ENCODE data around the gene RHOXF2B.
"Not testable (repeated sequence)": the region's sequence is repeated elsewhere in the genome, so short reads cannot be mapped to it uniquely, and the experiment has no call there.

RHOXF2B gene

GRCh38 chrX:120077590-120077989 is at the start of gene RHOXF2B:
Gene RHOXF2B, minus strand, starts transcription at chrX:120077690. Its CDS starts 138 bp downstream, at chrX:120077552.
- not testable (repeated sequence) for DNase-seq

GRCh38 chrX:120125444-120125843 is 48.0 kb upstream of the RHOXF2B start:
- no peak for DNase-seq

- no peak for DNase-seq
Observed at GRCh38 chrX:120120223-120120622, 42.7 kb upstream of the RHOXF2B start.

GRCh38 chrX:120115438-120115963 is 38.0 kb upstream of the RHOXF2B start, which contains the start of gene RHOXF1:
Gene RHOXF1, minus strand, starts transcription at chrX:120115913. Its CDS starts 51 bp downstream, at chrX:120115862.
- DNase-seq = no peak

DNA sequence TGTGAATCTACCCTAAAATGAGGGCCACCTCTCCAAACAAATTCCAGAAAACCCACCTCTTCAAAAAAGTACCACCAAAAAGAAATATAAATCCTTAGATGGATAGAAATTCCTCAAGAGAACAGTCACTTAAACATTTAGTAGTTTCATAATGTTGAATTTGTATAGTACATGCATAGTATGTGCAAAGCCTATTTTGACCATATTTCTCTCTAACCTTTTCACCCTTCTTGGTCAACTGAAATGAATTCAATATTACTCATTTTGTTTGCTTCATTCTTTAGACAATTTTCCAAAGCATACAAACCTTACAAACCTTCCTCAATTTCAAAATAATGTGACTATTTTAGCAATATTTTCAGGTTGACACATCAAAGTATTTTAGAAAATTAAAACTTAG is 34.1 kb upstream of the RHOXF2B start:
- no peak for DNase-seq

DNA sequence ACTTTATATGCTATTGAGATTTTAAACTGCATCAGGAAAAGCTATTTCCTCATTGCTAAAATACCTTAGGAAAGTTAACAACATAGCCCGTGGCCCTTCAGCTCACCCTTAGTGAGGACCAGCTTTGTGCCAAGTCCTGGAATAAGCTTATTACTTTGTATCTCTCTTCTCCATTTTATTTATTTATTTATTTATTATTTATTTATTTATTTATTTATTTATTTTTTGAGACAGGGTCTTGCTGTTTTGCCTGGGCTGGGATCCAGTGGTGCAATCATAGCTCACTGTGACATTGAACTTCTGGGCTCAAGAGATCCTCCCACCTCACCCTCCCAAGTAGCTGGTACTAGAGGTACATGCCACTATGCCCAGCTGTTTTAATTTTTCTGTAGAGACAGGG is 31.9 kb upstream of the RHOXF2B start:
- no peak for DNase-seq

GRCh38 chrX:120104707-120105106 is 27.2 kb upstream of the RHOXF2B start:
- DNase-seq = not testable (repeated sequence)

GRCh38 chrX:120101057-120101456 is 23.6 kb upstream of the RHOXF2B start:
- DNase-seq = not testable (repeated sequence)

GRCh38 chrX:120090208-120090607 is 12.7 kb upstream of the RHOXF2B start:
- DNase-seq = no peak

GRCh38 chrX:120087289-120088017 is 10.0 kb upstream of the RHOXF2B start:
- DNase-seq = peak; percentile 41

- DNase-seq = not testable (repeated sequence)
Observed at GRCh38 chrX:120085553-120086185, 8.2 kb upstream of the RHOXF2B start.

GRCh38 chrX:120066169-120066568 is 11.3 kb downstream of the RHOXF2B start:
- DNase-seq = not testable (repeated sequence)

DNA sequence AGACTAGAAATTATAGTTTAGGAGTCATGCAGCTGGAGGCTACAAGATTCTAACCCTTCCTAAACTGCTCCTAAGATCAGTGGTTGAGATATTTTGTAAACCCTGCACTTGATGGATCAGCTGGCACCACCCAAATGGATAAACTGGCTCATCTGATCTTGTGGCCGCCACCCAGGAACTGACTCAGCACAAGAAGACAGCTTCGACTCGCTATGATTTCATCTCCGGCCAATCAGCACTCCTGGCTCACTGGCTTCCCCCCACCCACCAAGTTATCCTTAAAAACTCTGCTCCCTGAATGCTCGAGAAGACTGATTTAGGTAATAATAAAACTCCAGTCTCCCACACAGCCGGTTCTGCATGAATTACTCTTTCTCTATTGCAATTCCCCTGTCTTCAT is 34.8 kb downstream of the RHOXF2B start:
- DNase-seq = not testable (repeated sequence)

GRCh38 chrX:120042247-120042646 is 35.2 kb downstream of the RHOXF2B start:
- DNase-seq = not testable (repeated sequence)

DNA sequence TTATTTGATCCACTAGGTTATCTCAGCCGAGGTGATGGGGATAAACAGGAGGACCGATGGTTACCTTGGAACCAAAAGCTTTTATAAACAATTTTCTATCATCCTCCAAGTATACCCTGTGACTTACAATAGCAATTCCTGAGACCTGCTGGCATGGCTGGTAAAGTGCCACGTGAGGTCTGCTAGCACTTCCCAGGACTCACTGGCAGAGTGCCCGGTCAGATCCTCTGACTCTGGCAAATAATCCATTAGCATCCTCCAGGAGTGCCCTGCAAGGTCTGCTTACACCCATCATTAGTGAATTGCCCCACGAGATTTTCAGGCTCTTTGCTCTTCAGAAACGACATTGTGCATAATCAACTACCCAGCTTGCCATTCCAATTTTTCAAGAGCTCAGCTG is 37.3 kb downstream of the RHOXF2B start:
- not testable (repeated sequence) for DNase-seq

- DNase-seq = not testable (repeated sequence)
Observed at GRCh38 chrX:120039087-120039733, 38.3 kb downstream of the RHOXF2B start.

DNA sequence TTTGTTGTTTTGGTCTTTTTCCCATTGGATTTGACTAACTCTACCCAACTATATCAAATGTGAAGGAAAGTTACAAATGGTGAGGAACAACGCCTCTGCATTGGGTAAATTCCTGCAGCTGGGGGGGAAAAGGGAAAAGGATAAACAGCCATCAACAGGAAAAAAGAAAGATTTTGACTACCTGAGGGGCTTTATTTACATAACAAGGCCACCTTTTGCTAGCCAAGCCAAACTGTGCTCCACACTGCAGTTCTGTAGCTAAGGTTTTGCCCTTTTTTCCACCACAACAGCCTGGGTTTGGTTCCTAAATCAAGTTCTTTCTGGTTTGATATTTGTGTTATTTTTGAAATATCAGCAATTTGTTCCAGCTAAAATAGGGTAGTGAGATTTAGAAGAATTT is 40.8 kb downstream of the RHOXF2B start:
- DNase-seq = no peak

DNA sequence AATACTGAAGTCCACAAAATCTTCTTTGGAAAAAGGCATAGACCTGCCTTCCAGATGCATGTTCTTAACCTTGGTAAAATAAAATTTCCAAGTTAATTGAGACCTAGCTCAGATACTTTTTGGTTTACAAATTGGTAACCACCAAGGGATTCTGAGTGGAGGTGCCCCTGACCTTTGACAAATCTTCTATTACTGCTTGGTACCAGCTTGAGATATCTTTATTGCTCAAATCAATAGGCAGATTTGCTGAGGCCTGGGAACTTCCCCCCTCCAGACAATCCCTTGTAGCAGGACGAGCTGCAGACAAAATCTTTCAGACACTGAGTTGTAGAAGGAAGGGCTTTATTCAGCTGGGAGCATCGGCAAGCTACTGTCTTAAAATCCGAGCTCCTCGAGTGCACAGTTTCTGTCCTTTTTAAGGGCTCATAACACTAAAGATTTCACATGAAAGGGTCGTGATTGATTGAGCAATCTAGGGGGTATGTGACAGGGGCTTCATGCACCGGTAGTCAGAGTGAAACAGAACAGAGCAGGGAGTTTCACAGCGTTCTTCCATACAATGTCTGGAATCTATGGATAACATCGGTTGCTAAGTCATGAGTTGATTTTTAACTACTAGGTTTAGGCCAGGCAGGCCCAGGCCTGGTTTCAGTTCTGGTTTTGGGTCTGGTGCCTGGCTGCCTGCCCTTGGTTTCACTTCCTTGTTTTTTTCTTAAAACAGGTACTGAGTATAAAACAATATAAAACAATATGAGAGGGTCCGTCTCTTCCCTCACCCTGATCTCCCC is 41.8 kb downstream of the RHOXF2B start:
- DNase-seq = not testable (repeated sequence)

GRCh38 chrX:120029354-120029753 is 48.1 kb downstream of the RHOXF2B start:
- no peak for DNase-seq

DNA sequence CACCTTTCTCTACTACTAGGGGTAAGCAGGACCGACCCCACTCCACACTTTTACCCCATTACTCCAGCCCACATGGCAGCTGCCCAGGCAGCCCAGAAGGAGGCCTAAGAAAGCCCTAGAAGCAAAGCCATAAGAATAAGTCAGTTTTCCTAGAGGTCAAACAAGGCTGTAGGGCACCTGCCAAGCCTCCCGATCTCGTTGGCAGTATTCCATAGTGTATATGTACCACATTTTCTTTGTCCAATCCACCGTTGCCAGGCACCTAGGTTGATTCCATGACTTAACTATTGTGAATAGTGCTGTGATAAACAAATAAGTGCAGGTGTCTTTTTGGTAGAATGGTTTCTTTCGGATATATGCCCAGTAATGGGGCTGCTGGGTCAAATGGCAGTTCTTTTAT is 54.2 kb downstream of the RHOXF2B start:
- DNase-seq = no peak

- DNase-seq = no peak
Observed at GRCh38 chrX:120022763-120023162, 54.7 kb downstream of the RHOXF2B start.

Data from islet precursor cell (in vitro differentiated cells).